Hepatocyte (in vitro differentiated cells): ENCODE data around the gene UPK2.

Experiments
- CTCF ChIP-seq: fragments of 200-600 bp; sonication (generic); IDR thresholded peaks from 2 replicates; pipeline ENCODE4 v1.5.1; 2016; ENCODE audit warnings: antibody characterized with exemption, mild to moderate bottlenecking; ENCODE audit not compliant: poor library complexity
- EZH2 ChIP-seq: fragments of 200-600 bp; sonication (generic); IDR thresholded peaks from 2 replicates; pipeline ENCODE4 v1.6.1; 2016; ENCODE audit warnings: antibody characterized with exemption, mild to moderate bottlenecking, borderline replicate concordance

- TF ChIP-seq EZH2 (no peak), CTCF (no peak)
Observed at GRCh38 chr11:118947091-118947490, 9.0 kb upstream of the UPK2 start.
